IMR-90 (cell line): ENCODE measurements around the gene MADCAM1. TPM values are rescaled to one million over a fixed set of nuclear protein-coding genes. Genes with fewer than 3 reads are reported as not detected.

Experiments
- ATAC-seq: fragments of 200-7000 bp; cut with Tn5 transposase; 2 replicates; pipeline ENCODE4 v1.9.1; 2020; ENCODE audit warnings: low read depth, mild to moderate bottlenecking, moderate library complexity
- BruUV-seq: library from RNA; stranded (reverse); fragments of 400-500 nt; replicated peaks from 2 replicates; lab custom pipeline; 2021; lab: Mats Ljungman, UMichigan
- CTCF ChIA-PET: fragments of 300-600 bp; formaldehyde crosslinking; extraction: SDS; loops from one replicate; lab custom pipeline; 2021; ENCODE audit warnings: antibody characterized with exemption; lab: Yijun Ruan, JAX
- POLR2A ChIA-PET: fragments of 300-600 bp; sonication (Branson Sonifier 250); formaldehyde crosslinking; loops from one replicate; lab custom pipeline; 2022; ENCODE audit warnings: antibody characterized with exemption; ENCODE audit not compliant: unreplicated experiment; lab: Charles Lee
- DNase-seq: peaks from one replicate; pipeline ENCODE4 v3.0.0; 2013
- H2AFZ ChIP-seq: replicated peaks from 2 replicates; pipeline ENCODE3; 2013; ENCODE audit warnings: low read length, mild to moderate bottlenecking; ENCODE audit not compliant: poor library complexity
- H2AK5ac ChIP-seq: 2 replicates; pipeline ENCODE4 v1.6.1; 2013; ENCODE audit warnings: low read depth, low read length, inconsistent platforms
- H2AK9ac ChIP-seq: replicated peaks from 2 replicates; pipeline ENCODE3; 2013; ENCODE audit warnings: mild to moderate bottlenecking, low read depth, low read length, moderate library complexity; ENCODE audit not compliant: poor library complexity
- H2BK120ac ChIP-seq: 2 replicates; pipeline ENCODE4 v1.6.1; 2013; ENCODE audit warnings: low read depth, low read length, inconsistent platforms
- H2BK15ac ChIP-seq: 3 replicates; pipeline ENCODE4 v1.6.1; 2013; ENCODE audit warnings: low read depth, low read length, inconsistent platforms
- H2BK20ac ChIP-seq: 2 replicates; pipeline ENCODE4 v1.6.1; 2013; ENCODE audit warnings: low read depth, mild to moderate bottlenecking, inconsistent platforms, low read length, moderate library complexity
- H2BK5ac ChIP-seq: 2 replicates; pipeline ENCODE4 v1.6.1; 2013; ENCODE audit warnings: mild to moderate bottlenecking, low read depth, low read length, inconsistent platforms; ENCODE audit not compliant: poor library complexity, severe bottlenecking
- H3K14ac ChIP-seq: replicated peaks from 2 replicates; pipeline ENCODE4 v1.6.1; 2013; ENCODE audit warnings: low read depth, low read length, inconsistent platforms
- H3K18ac ChIP-seq: 2 replicates; pipeline ENCODE4 v1.6.1; 2013; ENCODE audit warnings: low read depth, low read length, control low read depth
- H3K23ac ChIP-seq: 2 replicates; pipeline ENCODE4 v1.6.1; 2013; ENCODE audit warnings: low read depth, low read length, inconsistent platforms
- H3K27ac ChIP-seq: 2 replicates; pipeline ENCODE4 v1.5.1; 2013; ENCODE audit warnings: mild to moderate bottlenecking, control low read depth, low read length; ENCODE audit not compliant: insufficient read depth
- H3K27me3 ChIP-seq: 2 replicates; pipeline ENCODE4 v1.6.1; 2013; ENCODE audit warnings: low read length; ENCODE audit not compliant: control insufficient read depth, insufficient read depth
- H3K36me3 ChIP-seq: 2 replicates; pipeline ENCODE4 v1.6.1; 2013; ENCODE audit warnings: low read length, mixed read lengths; ENCODE audit not compliant: control insufficient read depth, insufficient read depth
- H3K4ac ChIP-seq: 2 replicates; pipeline ENCODE4 v1.6.1; 2013; ENCODE audit warnings: low read depth, low read length, inconsistent platforms
- H3K4me1 ChIP-seq: 2 replicates; pipeline ENCODE4 v1.6.1; 2013; ENCODE audit warnings: low read length, mixed read lengths; ENCODE audit not compliant: control insufficient read depth, insufficient read depth
- H3K4me2 ChIP-seq: 2 replicates; pipeline ENCODE4 v1.6.1; 2013; ENCODE audit warnings: low read depth, mild to moderate bottlenecking, control low read depth, low read length, moderate library complexity
- H3K4me3 ChIP-seq: 2 replicates; pipeline ENCODE4 v1.5.1; 2013; ENCODE audit warnings: low read depth, mild to moderate bottlenecking, control low read depth, low read length, moderate library complexity; ENCODE audit not compliant: insufficient read depth
- H3K56ac ChIP-seq: 2 replicates; pipeline ENCODE4 v1.6.1; 2013; ENCODE audit warnings: low read length, inconsistent platforms; ENCODE audit not compliant: insufficient read depth; ENCODE audit errors: extremely low read depth
- H3K79me1 ChIP-seq, 2 experiments: 2 replicates each; pipeline ENCODE4 v1.6.1; 2013; ENCODE audit warnings: low read length in 2 of 2, inconsistent platforms in 1 of 2, low read depth in 1 of 2
- H3K9ac ChIP-seq: 2 replicates; pipeline ENCODE4 v1.6.1; 2013; ENCODE audit warnings: low read depth, low read length, control low read depth
- H3K9me1 ChIP-seq: 2 replicates; pipeline ENCODE4 v1.6.1; 2013; ENCODE audit warnings: low read length, inconsistent platforms; ENCODE audit not compliant: insufficient read depth
- H3K9me3 ChIP-seq: 2 replicates; pipeline ENCODE4 v1.6.1; 2013; ENCODE audit warnings: low read length; ENCODE audit not compliant: control insufficient read depth, insufficient read depth
- H4K20me1 ChIP-seq: 2 replicates; pipeline ENCODE4 v1.6.1; 2013; ENCODE audit warnings: low read length, inconsistent platforms; ENCODE audit not compliant: insufficient read depth
- H4K5ac ChIP-seq: 2 replicates; pipeline ENCODE4 v1.6.1; 2013; ENCODE audit warnings: mild to moderate bottlenecking, low read depth, low read length, control low read depth
- H4K8ac ChIP-seq, 2 experiments: 2 replicates each; pipeline ENCODE4 v1.6.1; 2013; ENCODE audit warnings: low read depth in 2 of 2, low read length in 2 of 2, control low read depth in 1 of 2, inconsistent platforms in 1 of 2
- H4K91ac ChIP-seq: 2 replicates; pipeline ENCODE4 v1.6.1; 2013; ENCODE audit warnings: low read depth, low read length, inconsistent platforms; ENCODE audit not compliant: insufficient read depth
- BHLHE40 ChIP-seq: fragments of 150-350 bp; IDR thresholded peaks from 2 replicates; pipeline ENCODE4 v1.6.1; 2016; ENCODE audit warnings: mild to moderate bottlenecking, low read depth, low read length
- CEBPB ChIP-seq: IDR thresholded peaks from 2 replicates; pipeline ENCODE4 v1.6.1; 2012; ENCODE audit warnings: low read depth, low read length, improper control_type of control experiment
- CHD1 ChIP-seq: IDR thresholded peaks from 2 replicates; pipeline ENCODE4 v1.6.1; 2012; ENCODE audit warnings: low read depth, low read length, improper control_type of control experiment
- FOS ChIP-seq: fragments of 150-350 bp; IDR thresholded peaks from 2 replicates; pipeline ENCODE4 v1.6.1; 2016; ENCODE audit warnings: low read depth, low read length
- MAFK ChIP-seq: IDR thresholded peaks from 2 replicates; pipeline ENCODE4 v1.6.1; 2012; ENCODE audit warnings: low read depth, low read length, improper control_type of control experiment
- MAZ ChIP-seq: IDR thresholded peaks from 2 replicates; pipeline ENCODE4 v1.6.1; 2012; ENCODE audit warnings: low read depth, mild to moderate bottlenecking, low read length, improper control_type of control experiment, moderate library complexity, borderline replicate concordance
- MXI1 ChIP-seq: IDR thresholded peaks from 2 replicates; pipeline ENCODE4 v1.6.1; 2012; ENCODE audit warnings: low read depth, mild to moderate bottlenecking, low read length, moderate library complexity, borderline replicate concordance
- NFE2L2 ChIP-seq: fragments of 150-350 bp; IDR thresholded peaks from 2 replicates; pipeline ENCODE4 v1.6.1; 2016; ENCODE audit warnings: low read depth, mild to moderate bottlenecking, low read length
- POLR2A ChIP-seq: IDR thresholded peaks from 2 replicates; pipeline ENCODE4 v1.6.1; 2012; ENCODE audit warnings: mild to moderate bottlenecking, low read depth, low read length
- RAD21 ChIP-seq: IDR thresholded peaks from 2 replicates; pipeline ENCODE4 v1.6.1; 2012; ENCODE audit warnings: low read length, improper control_type of control experiment
- RCOR1 ChIP-seq: IDR thresholded peaks from 2 replicates; pipeline ENCODE4 v1.6.1; 2012; ENCODE audit warnings: mild to moderate bottlenecking, low read length, improper control_type of control experiment; ENCODE audit not compliant: insufficient replicate concordance
- RFX5 ChIP-seq: IDR thresholded peaks from 2 replicates; pipeline ENCODE4 v1.8.0; 2012; ENCODE audit warnings: low read depth, mild to moderate bottlenecking, low read length, moderate library complexity
- SMC3 ChIP-seq: fragments of 150-350 bp; IDR thresholded peaks from 2 replicates; pipeline ENCODE4 v1.6.1; 2016; ENCODE audit warnings: low read depth, mild to moderate bottlenecking, antibody characterized with exemption, low read length, moderate library complexity
- WGBS, 2 experiments: methylation state at CpG; one replicate each; pipeline versions ENCODE4 v1.1.5 to v1.1.7; 2013; ENCODE audit warnings: missing lambda C conversion rate in 2 of 2; ENCODE audit not compliant: insufficient read length in 1 of 2; ENCODE audit errors: extremely low coverage in 2 of 2; 5-methylcytosine and 5-hydroxymethylcytosine counted together
- dilution Hi-C: fragments of 300-500 bp; cut with HindIII; formaldehyde crosslinking; loops from one replicate; pipeline ENCODE4 v1.14.3; 2018; ENCODE audit warnings: low sequenced_read_pairs; ENCODE audit not compliant: unreplicated experiment
- in situ Hi-C: fragments of 300-500 bp; cut with MboI; formaldehyde crosslinking; loops from 3 replicates; pipeline ENCODE4 v1.14.3; 2019; ENCODE audit warnings: low sequenced_read_pairs, inconsistent platforms, mixed read lengths
- intact Hi-C: fragments of 100-400 bp; cut with micrococcal nuclease; formaldehyde crosslinking; loops from 2 replicates; pipeline ENCODE4 v1.10.0; 2022
- polyA plus RNA-seq, 3 experiments: library from polyadenylated mRNA; depleted of rRNA; stranded (reverse); fragments of >200 nt; gene quantifications; 2 replicates each; pipeline ENCODE4 v1.2.3, GENCODE V29; 2012; ENCODE audit warnings: low replicate concordance in 1 of 3
- total RNA-seq: library from RNA; depleted of rRNA; stranded (reverse); fragments of >200 nt; gene quantifications from 2 replicates; pipeline ENCODE4 v1.2.3, GENCODE V29; 2012
- TF ChIP-seq, protein P1 (sequence below): fragments of 150-350 bp; IDR thresholded peaks from 2 replicates; pipeline ENCODE4 v1.6.1; 2017; ENCODE audit warnings: mild to moderate bottlenecking, antibody characterized with exemption, low read length, low read depth
- TF ChIP-seq, protein P2 (sequence below): fragments of 150-350 bp; IDR thresholded peaks from 2 replicates; pipeline ENCODE4 v1.6.1; 2016; ENCODE audit warnings: low read depth, mild to moderate bottlenecking, low read length, moderate library complexity, borderline replicate concordance
- TF ChIP-seq, protein P3 (sequence below): conservative IDR thresholded peaks from 2 replicates; pipeline ENCODE4 v1.5.1; 2012; ENCODE audit warnings: mild to moderate bottlenecking, low read depth, low read length, improper control_type of control experiment

MADCAM1 gene
- total and polyA plus RNA-seq, 2 of the 4 experiments (the other 2 are of a cell fraction), result 0.24 TPM; not detected in 1

DNA sequence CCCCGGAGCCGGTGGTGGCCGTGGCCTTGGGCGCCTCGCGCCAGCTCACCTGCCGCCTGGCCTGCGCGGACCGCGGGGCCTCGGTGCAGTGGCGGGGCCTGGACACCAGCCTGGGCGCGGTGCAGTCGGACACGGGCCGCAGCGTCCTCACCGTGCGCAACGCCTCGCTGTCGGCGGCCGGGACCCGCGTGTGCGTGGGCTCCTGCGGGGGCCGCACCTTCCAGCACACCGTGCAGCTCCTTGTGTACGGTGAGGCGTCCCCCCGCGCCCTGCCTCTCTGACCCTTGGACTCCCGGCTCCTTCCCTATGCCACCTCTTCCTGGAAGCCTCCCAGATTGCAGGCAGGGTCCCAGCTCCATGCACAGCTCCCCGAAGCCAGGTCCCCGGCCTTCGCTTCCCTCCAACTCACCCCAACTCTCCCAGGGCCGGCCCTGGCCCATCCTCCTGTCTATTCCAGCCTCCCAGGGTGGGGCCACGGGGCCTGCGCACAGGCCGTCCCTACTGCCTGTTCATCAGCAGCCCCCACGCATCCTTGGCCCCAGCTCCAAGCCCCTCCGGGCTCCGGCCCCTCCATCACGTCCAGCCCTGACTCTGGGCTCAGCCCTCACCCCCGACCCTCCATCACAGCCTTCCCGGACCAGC, 1.7 kb downstream of the MADCAM1 start:
- H3K9ac ChIP-seq, result no peak overlapping the region
- H2AK9ac ChIP-seq, result no peak overlapping the region
- intact Hi-C loops, result no loop called here
- H4K91ac ChIP-seq, result no peak overlapping the region
- 3% methylated on average over 15 of the region's 50 CpGs; no CpG with 5 or more reads in 1 of the 2 experiments for WGBS, 2 experiments
- no peak overlapping the region for H2BK20ac ChIP-seq
- TF ChIP-seq, protein P1, sequence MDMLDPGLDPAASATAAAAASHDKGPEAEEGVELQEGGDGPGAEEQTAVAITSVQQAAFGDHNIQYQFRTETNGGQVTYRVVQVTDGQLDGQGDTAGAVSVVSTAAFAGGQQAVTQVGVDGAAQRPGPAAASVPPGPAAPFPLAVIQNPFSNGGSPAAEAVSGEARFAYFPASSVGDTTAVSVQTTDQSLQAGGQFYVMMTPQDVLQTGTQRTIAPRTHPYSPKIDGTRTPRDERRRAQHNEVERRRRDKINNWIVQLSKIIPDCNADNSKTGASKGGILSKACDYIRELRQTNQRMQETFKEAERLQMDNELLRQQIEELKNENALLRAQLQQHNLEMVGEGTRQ, result no peak
- no peak for TF ChIP-seq CHD1
- TF ChIP-seq RAD21, result no peak
- TF ChIP-seq MAZ, result no peak
- TF ChIP-seq SMC3, result no peak
- TF ChIP-seq CEBPB, result no peak
- TF ChIP-seq, protein P2, sequence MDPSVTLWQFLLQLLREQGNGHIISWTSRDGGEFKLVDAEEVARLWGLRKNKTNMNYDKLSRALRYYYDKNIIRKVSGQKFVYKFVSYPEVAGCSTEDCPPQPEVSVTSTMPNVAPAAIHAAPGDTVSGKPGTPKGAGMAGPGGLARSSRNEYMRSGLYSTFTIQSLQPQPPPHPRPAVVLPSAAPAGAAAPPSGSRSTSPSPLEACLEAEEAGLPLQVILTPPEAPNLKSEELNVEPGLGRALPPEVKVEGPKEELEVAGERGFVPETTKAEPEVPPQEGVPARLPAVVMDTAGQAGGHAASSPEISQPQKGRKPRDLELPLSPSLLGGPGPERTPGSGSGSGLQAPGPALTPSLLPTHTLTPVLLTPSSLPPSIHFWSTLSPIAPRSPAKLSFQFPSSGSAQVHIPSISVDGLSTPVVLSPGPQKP, result no peak
- no peak for TF ChIP-seq NFE2L2
- no peak for TF ChIP-seq BHLHE40
- TF ChIP-seq RFX5, result no peak
- TF ChIP-seq FOS, result no peak
- no peak for TF ChIP-seq RCOR1
- no peak for TF ChIP-seq MXI1
- TF ChIP-seq MAFK, result no peak
- no peak for TF ChIP-seq POLR2A
- TF ChIP-seq, protein P3, sequence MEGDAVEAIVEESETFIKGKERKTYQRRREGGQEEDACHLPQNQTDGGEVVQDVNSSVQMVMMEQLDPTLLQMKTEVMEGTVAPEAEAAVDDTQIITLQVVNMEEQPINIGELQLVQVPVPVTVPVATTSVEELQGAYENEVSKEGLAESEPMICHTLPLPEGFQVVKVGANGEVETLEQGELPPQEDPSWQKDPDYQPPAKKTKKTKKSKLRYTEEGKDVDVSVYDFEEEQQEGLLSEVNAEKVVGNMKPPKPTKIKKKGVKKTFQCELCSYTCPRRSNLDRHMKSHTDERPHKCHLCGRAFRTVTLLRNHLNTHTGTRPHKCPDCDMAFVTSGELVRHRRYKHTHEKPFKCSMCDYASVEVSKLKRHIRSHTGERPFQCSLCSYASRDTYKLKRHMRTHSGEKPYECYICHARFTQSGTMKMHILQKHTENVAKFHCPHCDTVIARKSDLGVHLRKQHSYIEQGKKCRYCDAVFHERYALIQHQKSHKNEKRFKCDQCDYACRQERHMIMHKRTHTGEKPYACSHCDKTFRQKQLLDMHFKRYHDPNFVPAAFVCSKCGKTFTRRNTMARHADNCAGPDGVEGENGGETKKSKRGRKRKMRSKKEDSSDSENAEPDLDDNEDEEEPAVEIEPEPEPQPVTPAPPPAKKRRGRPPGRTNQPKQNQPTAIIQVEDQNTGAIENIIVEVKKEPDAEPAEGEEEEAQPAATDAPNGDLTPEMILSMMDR, result no peak
- in situ Hi-C loops, result no loop called here
- no peak overlapping the region for H2BK15ac ChIP-seq
- H3K4me2 ChIP-seq, result no peak overlapping the region
- peak overlapping the region; percentile 27 for H2AFZ ChIP-seq
- H3K4me3 ChIP-seq, result no peak overlapping the region
- H2BK5ac ChIP-seq, result no peak overlapping the region
- H2AK5ac ChIP-seq, result no peak overlapping the region
- no TSS peak for BruUV-seq
- dilution Hi-C loops, result no loop called here
- H4K5ac ChIP-seq, result no peak overlapping the region
- no peak overlapping the region for H3K4ac ChIP-seq
- no peaks in the 10 kb centered on the region for H4K20me1 ChIP-seq
- no peak overlapping the region for H4K8ac ChIP-seq
- ATAC-seq, result peak; percentile 15; the same call in 1 of the 2 replicates
- no peaks in the 10 kb centered on the region for H3K36me3 ChIP-seq
- POLR2A ChIA-PET, result no interaction called here
- H3K18ac ChIP-seq, result no peak overlapping the region
- H3K4me1 ChIP-seq, result no peaks in the 10 kb centered on the region; the same call in 1 of the 2 replicates
- no peak overlapping the region for H3K23ac ChIP-seq
- no peak overlapping the region for H3K56ac ChIP-seq
- H3K27me3 ChIP-seq, result peaks cover 32% of the 10 kb centered on the region
- no peaks in the 10 kb centered on the region for H3K9me1 ChIP-seq
- no peaks in the 10 kb centered on the region for H3K9me3 ChIP-seq
- H3K79me1 ChIP-seq, result no peaks in the 10 kb centered on the region
- no peak overlapping the region for H3K14ac ChIP-seq
- DNase-seq, result no peak
- CTCF ChIA-PET, result no interaction called here
- no peak overlapping the region for H2BK120ac ChIP-seq
- no peak overlapping the region for H3K27ac ChIP-seq
